ENCODE data around the gene PIP4K2A. TPM values are rescaled to one million over a fixed set of nuclear protein-coding genes. Genes with fewer than 3 reads are reported as not detected.

The PIP4K2A gene
- total RNA-seq, 2 donors from 2014 or later = 15.0 to 17.8 TPM

- H3K9ac ChIP-seq (ENCODE audit: extremely low read depth, low read length, poor library complexity, severe bottlenecking) = no peak overlapping the region
- no peaks in the 10 kb centered on the region for H3K27me3 ChIP-seq (ENCODE audit: control insufficient read depth, insufficient read depth, low read length, poor library complexity, severe bottlenecking)
- TF ChIP-seq CTCF (conservative IDR thresholded peaks at IDR 0.05) = no peak
- peaks cover 7% of the 10 kb centered on the region for H3K4me1 ChIP-seq (ENCODE audit: control insufficient read depth, insufficient read depth, low read length)
- Mint-ChIP-seq H3K36me3 (ENCODE audit: low read depth) (no peaks in the 10 kb centered on the region), H3K4me3 (no peak overlapping the region), H3K27ac (no peak overlapping the region), H3K27me3 (ENCODE audit: insufficient read depth) (no peaks in the 10 kb centered on the region), H3K9me3 (no peaks in the 10 kb centered on the region), H3K4me1 (peaks cover 49% of the 10 kb centered on the region)
- DNase-seq = no peak
- no peak overlapping the region for H3K27ac ChIP-seq (ENCODE audit: low read depth, low read length)
- H3K9me3 ChIP-seq (ENCODE audit: control insufficient read depth, low read length) = no peaks in the 10 kb centered on the region
- H3K4me3 ChIP-seq (ENCODE audit: low read length) = no peak overlapping the region
- H3K36me3 ChIP-seq (ENCODE audit: control insufficient read depth, insufficient read depth, low read length) = no peaks in the 10 kb centered on the region
- WGBS, 2 experiments (ENCODE audit: insufficient coverage in 1 of 2, insufficient read length in 1 of 2) = 87 to 88% methylated on average over 6 to 8 of the region's 8 CpGs
These were observed 94.1 kb downstream of the PIP4K2A start for GRCh38 chr10:22620140-22620857.

GRCh38 chr10:22619101-22619500, 95.3 kb downstream of the PIP4K2A start:
- no peak overlapping the region for H3K4me3 Mint-ChIP-seq
- no peaks in the 10 kb centered on the region for H3K27me3 Mint-ChIP-seq (ENCODE audit: insufficient read depth)
- Histone ChIP-seq H3K4me1 (ENCODE audit: control insufficient read depth, insufficient read depth, low read length) (peaks cover 7% of the 10 kb centered on the region), H3K4me3 (ENCODE audit: low read length) (no peak overlapping the region), H3K9me3 (ENCODE audit: control insufficient read depth, low read length) (no peaks in the 10 kb centered on the region), H3K9ac (ENCODE audit: extremely low read depth, low read length, poor library complexity, severe bottlenecking) (no peak overlapping the region), H3K27ac (ENCODE audit: low read depth, low read length) (no peak overlapping the region), H3K36me3 (ENCODE audit: control insufficient read depth, insufficient read depth, low read length) (no peaks in the 10 kb centered on the region), H3K27me3 (ENCODE audit: control insufficient read depth, insufficient read depth, low read length, poor library complexity, severe bottlenecking) (no peaks in the 10 kb centered on the region)
- DNase-seq = no peak
- H3K9me3 Mint-ChIP-seq = no peaks in the 10 kb centered on the region
- H3K27ac Mint-ChIP-seq = no peak overlapping the region
- peaks cover 51% of the 10 kb centered on the region for H3K4me1 Mint-ChIP-seq
- H3K36me3 Mint-ChIP-seq (ENCODE audit: low read depth) = no peaks in the 10 kb centered on the region
- WGBS, 2 experiments (ENCODE audit: insufficient coverage in 1 of 2, insufficient read length in 1 of 2) = 87% methylated on average over 2 of the region's 2 CpGs; no CpG with 5 or more reads in 1 of the 2 experiments
- TF ChIP-seq CTCF (conservative IDR thresholded peaks at IDR 0.05) = no peak

- H3K27me3 Mint-ChIP-seq (ENCODE audit: insufficient read depth) = no peaks in the 10 kb centered on the region
These were observed 96.1 kb downstream of the PIP4K2A start for GRCh38 chr10:22618078-22618785.

More at GRCh38 chr10:22618078-22618785, 96.1 kb downstream of the PIP4K2A start:
- Histone ChIP-seq H3K27me3 (ENCODE audit: control insufficient read depth, insufficient read depth, low read length, poor library complexity, severe bottlenecking) (no peaks in the 10 kb centered on the region), H3K9ac (ENCODE audit: extremely low read depth, low read length, poor library complexity, severe bottlenecking) (no peak overlapping the region), H3K27ac (ENCODE audit: low read depth, low read length) (no peak overlapping the region), H3K4me1 (ENCODE audit: control insufficient read depth, insufficient read depth, low read length) (peaks cover 7% of the 10 kb centered on the region), H3K4me3 (ENCODE audit: low read length) (no peak overlapping the region), H3K9me3 (ENCODE audit: control insufficient read depth, low read length) (no peaks in the 10 kb centered on the region), H3K36me3 (ENCODE audit: control insufficient read depth, insufficient read depth, low read length) (no peaks in the 10 kb centered on the region)
- no peak overlapping the region for H3K27ac Mint-ChIP-seq
- no peaks in the 10 kb centered on the region for H3K36me3 Mint-ChIP-seq (ENCODE audit: low read depth)
- no peaks in the 10 kb centered on the region for H3K9me3 Mint-ChIP-seq
- 76 to 87% methylated on average over 4 of the region's 4 CpGs for WGBS, 2 experiments (ENCODE audit: insufficient coverage in 1 of 2, insufficient read length in 1 of 2)
- no peak overlapping the region for H3K4me3 Mint-ChIP-seq
- no peak for DNase-seq
- H3K4me1 Mint-ChIP-seq = peaks cover 52% of the 10 kb centered on the region
- TF ChIP-seq CTCF (conservative IDR thresholded peaks at IDR 0.05) = no peak
